SK-N-SH treated with all-trans-retinoic acid at 6 μM for 48 hours (cell line): Measurements from ENCODE around the gene ATCAY.

ENCODE experiments used
- ATAC-seq: fragments of 200-7000 bp; cut with Tn5 transposase; 3 replicates; pipeline ENCODE4 v1.9.1; 2020; ENCODE audit warnings: mild to moderate bottlenecking, moderate library complexity
- ARNTL ChIP-seq: fragments of 450-650 bp; formaldehyde crosslinking; IDR thresholded peaks from 2 replicates; pipeline ENCODE4 v1.5.0; 2020; ENCODE audit warnings: low read depth, mild to moderate bottlenecking, moderate library complexity, borderline replicate concordance
- BACH2 ChIP-seq: fragments of 250-450 bp; sonication (Bioruptor Pico); IDR thresholded peaks from 2 replicates; pipeline ENCODE4 v1.9.0; 2021; ENCODE audit warnings: mild to moderate bottlenecking, borderline replicate concordance
- CSDC2 ChIP-seq: fragments of 250-450 bp; sonication (Bioruptor Pico); IDR thresholded peaks from 2 replicates; pipeline ENCODE4 v1.5.0; 2020; ENCODE audit warnings: mild to moderate bottlenecking, moderate library complexity
- ESRRG ChIP-seq: fragments of 250-450 bp; sonication (Bioruptor Pico); IDR thresholded peaks from 2 replicates; pipeline ENCODE4 v1.6.1; 2021; ENCODE audit warnings: mild to moderate bottlenecking
- GLIS3 ChIP-seq: fragments of 250-450 bp; sonication (Bioruptor Pico); IDR thresholded peaks from 2 replicates; pipeline ENCODE4 v1.5.0; 2020; ENCODE audit warnings: mild to moderate bottlenecking, moderate library complexity
- ISL1 ChIP-seq: fragments of 250-450 bp; sonication (Bioruptor Pico); IDR thresholded peaks from 2 replicates; pipeline ENCODE4 v2.1.2; 2022; ENCODE audit warnings: mild to moderate bottlenecking, moderate library complexity
- OSR1 ChIP-seq: fragments of 250-450 bp; sonication (Bioruptor Pico); IDR thresholded peaks from 2 replicates; pipeline ENCODE4 v1.8.0; 2022; ENCODE audit warnings: moderate library complexity, mild to moderate bottlenecking, inconsistent platforms
- PPARA ChIP-seq: fragments of 250-450 bp; sonication (Bioruptor Pico); IDR thresholded peaks from 2 replicates; pipeline ENCODE4 v1.5.0; 2020; ENCODE audit warnings: mild to moderate bottlenecking, borderline replicate concordance
- RARB ChIP-seq: fragments of 250-450 bp; sonication (Bioruptor Pico); IDR thresholded peaks from 2 replicates; pipeline ENCODE4 v1.8.0; 2021; ENCODE audit warnings: mild to moderate bottlenecking, moderate library complexity
- SNAI2 ChIP-seq: fragments of 250-450 bp; sonication (Bioruptor Pico); IDR thresholded peaks from 2 replicates; pipeline ENCODE4 v1.5.0; 2020; ENCODE audit warnings: mild to moderate bottlenecking, moderate library complexity
- TCF4 ChIP-seq: fragments of 250-450 bp; sonication (Bioruptor Pico); IDR thresholded peaks from 2 replicates; pipeline ENCODE4 v1.8.0; 2021; ENCODE audit warnings: mild to moderate bottlenecking, moderate library complexity, borderline replicate concordance
- TOX ChIP-seq: fragments of 250-450 bp; sonication (Bioruptor Pico); IDR thresholded peaks from 2 replicates; pipeline ENCODE4 v1.8.0; 2021; ENCODE audit warnings: mild to moderate bottlenecking, moderate library complexity, borderline replicate concordance
- ZFP3 ChIP-seq: fragments of 250-450 bp; sonication (Bioruptor Pico); IDR thresholded peaks from 2 replicates; pipeline ENCODE4 v1.5.0; 2020; ENCODE audit warnings: mild to moderate bottlenecking, moderate library complexity
- ZFP30 ChIP-seq: fragments of 450-650 bp; formaldehyde crosslinking; IDR thresholded peaks from 2 replicates; pipeline ENCODE4 v1.5.0; 2022; ENCODE audit warnings: mild to moderate bottlenecking, moderate library complexity
- ZNF8 ChIP-seq: fragments of 450-650 bp; formaldehyde crosslinking; IDR thresholded peaks from 2 replicates; pipeline ENCODE4 v1.5.0; 2020; ENCODE audit warnings: mild to moderate bottlenecking, moderate library complexity
- TF ChIP-seq, protein P1 (sequence below): fragments of 250-450 bp; sonication (Bioruptor Pico); IDR thresholded peaks from 2 replicates; pipeline ENCODE4 v1.5.1; 2020; ENCODE audit warnings: low read depth, mild to moderate bottlenecking, moderate library complexity
- TF ChIP-seq, protein P2 (sequence below): fragments of 250-450 bp; sonication (Bioruptor Pico); IDR thresholded peaks from 2 replicates; pipeline ENCODE4 v1.5.0; 2020; ENCODE audit warnings: mild to moderate bottlenecking, moderate library complexity
- TF ChIP-seq, protein P3 (sequence below): fragments of 250-450 bp; sonication (Bioruptor Pico); IDR thresholded peaks from 2 replicates; pipeline ENCODE4 v1.8.0; 2020; ENCODE audit warnings: mild to moderate bottlenecking, moderate library complexity, borderline replicate concordance
- TF ChIP-seq, protein P4 (sequence below): fragments of 250-450 bp; sonication (Bioruptor Pico); IDR thresholded peaks from 2 replicates; pipeline ENCODE4 v1.8.0; 2021; ENCODE audit warnings: low read depth, mild to moderate bottlenecking, moderate library complexity, borderline replicate concordance
- TF ChIP-seq, protein P5 (sequence below): fragments of 250-450 bp; sonication (Bioruptor Pico); IDR thresholded peaks from 2 replicates; pipeline ENCODE4 v1.5.1; 2021; ENCODE audit warnings: mild to moderate bottlenecking, moderate library complexity

ATCAY gene

DNA sequence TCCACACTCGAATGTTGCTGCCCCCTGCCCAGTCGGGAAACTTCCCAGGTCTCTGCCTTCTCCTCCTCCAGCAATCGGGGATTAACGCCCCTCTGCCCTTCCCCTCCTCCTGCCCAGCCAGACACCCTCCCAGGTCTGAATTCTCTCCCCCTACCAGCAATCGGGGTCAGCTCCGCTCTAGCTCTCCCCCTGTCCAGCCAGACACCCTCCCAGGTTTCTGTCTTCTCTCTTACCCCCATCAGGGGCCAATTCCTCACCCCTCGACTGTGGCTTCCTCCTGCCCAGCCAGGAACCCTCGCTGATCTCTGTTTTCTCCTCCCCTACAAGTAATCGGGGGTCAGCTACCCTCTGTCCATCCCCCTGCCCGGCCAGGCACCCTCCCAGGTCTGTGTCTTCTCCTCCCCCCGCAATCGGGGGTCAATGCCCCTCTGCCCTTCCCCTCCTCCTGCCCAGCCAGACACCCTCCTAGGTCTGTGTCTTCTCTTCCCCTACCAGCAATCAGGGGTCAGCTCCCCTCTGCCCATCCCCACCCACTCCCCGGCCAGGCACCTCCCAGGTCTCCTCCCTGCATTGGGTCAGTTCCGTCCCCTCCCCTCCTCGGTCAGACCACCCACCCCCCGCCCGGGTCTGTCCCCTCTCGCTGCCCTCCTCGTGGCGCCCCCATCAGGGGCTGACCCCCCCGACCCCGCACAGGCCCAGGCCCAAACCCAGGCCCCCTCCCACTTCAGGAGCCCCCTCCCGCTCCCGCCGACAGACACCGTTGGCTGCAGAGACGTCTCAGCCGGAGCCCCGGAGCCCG is 12.3 kb upstream of the ATCAY start:
- TF ChIP-seq, protein P1, sequence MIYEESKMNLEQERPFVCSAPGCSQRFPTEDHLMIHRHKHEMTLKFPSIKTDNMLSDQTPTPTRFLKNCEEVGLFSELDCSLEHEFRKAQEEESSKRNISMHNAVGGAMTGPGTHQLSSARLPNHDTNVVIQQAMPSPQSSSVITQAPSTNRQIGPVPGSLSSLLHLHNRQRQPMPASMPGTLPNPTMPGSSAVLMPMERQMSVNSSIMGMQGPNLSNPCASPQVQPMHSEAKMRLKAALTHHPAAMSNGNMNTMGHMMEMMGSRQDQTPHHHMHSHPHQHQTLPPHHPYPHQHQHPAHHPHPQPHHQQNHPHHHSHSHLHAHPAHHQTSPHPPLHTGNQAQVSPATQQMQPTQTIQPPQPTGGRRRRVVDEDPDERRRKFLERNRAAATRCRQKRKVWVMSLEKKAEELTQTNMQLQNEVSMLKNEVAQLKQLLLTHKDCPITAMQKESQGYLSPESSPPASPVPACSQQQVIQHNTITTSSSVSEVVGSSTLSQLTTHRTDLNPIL: no peak
- TF ChIP-seq OSR1 (CRISPR knock-in tag) (no peak), RARB (no peak), ARNTL (CRISPR knock-in tag) (no peak), ZFP3 (no peak), TOX (CRISPR knock-in tag) (no peak), CSDC2 (CRISPR knock-in tag) (no peak), GLIS3 (CRISPR knock-in tag) (no peak), ISL1 (CRISPR knock-in tag) (no peak), ZNF8 (no peak), SNAI2 (CRISPR knock-in tag) (no peak), TCF4 (CRISPR knock-in tag) (no peak), BACH2 (CRISPR knock-in tag) (no peak), ESRRG (CRISPR knock-in tag) (no peak)
- TF ChIP-seq, protein P2, sequence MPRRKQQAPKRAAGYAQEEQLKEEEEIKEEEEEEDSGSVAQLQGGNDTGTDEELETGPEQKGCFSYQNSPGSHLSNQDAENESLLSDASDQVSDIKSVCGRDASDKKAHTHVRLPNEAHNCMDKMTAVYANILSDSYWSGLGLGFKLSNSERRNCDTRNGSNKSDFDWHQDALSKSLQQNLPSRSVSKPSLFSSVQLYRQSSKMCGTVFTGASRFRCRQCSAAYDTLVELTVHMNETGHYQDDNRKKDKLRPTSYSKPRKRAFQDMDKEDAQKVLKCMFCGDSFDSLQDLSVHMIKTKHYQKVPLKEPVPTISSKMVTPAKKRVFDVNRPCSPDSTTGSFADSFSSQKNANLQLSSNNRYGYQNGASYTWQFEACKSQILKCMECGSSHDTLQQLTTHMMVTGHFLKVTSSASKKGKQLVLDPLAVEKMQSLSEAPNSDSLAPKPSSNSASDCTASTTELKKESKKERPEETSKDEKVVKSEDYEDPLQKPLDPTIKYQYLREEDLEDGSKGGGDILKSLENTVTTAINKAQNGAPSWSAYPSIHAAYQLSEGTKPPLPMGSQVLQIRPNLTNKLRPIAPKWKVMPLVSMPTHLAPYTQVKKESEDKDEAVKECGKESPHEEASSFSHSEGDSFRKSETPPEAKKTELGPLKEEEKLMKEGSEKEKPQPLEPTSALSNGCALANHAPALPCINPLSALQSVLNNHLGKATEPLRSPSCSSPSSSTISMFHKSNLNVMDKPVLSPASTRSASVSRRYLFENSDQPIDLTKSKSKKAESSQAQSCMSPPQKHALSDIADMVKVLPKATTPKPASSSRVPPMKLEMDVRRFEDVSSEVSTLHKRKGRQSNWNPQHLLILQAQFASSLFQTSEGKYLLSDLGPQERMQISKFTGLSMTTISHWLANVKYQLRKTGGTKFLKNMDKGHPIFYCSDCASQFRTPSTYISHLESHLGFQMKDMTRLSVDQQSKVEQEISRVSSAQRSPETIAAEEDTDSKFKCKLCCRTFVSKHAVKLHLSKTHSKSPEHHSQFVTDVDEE (CRISPR knock-in tag): no peak
- TF ChIP-seq, protein P3, sequence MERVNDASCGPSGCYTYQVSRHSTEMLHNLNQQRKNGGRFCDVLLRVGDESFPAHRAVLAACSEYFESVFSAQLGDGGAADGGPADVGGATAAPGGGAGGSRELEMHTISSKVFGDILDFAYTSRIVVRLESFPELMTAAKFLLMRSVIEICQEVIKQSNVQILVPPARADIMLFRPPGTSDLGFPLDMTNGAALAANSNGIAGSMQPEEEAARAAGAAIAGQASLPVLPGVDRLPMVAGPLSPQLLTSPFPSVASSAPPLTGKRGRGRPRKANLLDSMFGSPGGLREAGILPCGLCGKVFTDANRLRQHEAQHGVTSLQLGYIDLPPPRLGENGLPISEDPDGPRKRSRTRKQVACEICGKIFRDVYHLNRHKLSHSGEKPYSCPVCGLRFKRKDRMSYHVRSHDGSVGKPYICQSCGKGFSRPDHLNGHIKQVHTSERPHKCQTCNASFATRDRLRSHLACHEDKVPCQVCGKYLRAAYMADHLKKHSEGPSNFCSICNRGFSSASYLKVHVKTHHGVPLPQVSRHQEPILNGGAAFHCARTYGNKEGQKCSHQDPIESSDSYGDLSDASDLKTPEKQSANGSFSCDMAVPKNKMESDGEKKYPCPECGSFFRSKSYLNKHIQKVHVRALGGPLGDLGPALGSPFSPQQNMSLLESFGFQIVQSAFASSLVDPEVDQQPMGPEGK (CRISPR knock-in tag): no peak
- TF ChIP-seq, protein P4, sequence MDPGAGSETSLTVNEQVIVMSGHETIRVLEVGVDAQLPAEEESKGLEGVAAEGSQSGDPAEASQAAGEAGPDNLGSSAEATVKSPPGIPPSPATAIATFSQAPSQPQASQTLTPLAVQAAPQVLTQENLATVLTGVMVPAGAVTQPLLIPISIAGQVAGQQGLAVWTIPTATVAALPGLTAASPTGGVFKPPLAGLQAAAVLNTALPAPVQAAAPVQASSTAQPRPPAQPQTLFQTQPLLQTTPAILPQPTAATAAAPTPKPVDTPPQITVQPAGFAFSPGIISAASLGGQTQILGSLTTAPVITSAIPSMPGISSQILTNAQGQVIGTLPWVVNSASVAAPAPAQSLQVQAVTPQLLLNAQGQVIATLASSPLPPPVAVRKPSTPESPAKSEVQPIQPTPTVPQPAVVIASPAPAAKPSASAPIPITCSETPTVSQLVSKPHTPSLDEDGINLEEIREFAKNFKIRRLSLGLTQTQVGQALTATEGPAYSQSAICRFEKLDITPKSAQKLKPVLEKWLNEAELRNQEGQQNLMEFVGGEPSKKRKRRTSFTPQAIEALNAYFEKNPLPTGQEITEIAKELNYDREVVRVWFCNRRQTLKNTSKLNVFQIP (CRISPR knock-in tag): no peak
- no peak for ATAC-seq

DNA sequence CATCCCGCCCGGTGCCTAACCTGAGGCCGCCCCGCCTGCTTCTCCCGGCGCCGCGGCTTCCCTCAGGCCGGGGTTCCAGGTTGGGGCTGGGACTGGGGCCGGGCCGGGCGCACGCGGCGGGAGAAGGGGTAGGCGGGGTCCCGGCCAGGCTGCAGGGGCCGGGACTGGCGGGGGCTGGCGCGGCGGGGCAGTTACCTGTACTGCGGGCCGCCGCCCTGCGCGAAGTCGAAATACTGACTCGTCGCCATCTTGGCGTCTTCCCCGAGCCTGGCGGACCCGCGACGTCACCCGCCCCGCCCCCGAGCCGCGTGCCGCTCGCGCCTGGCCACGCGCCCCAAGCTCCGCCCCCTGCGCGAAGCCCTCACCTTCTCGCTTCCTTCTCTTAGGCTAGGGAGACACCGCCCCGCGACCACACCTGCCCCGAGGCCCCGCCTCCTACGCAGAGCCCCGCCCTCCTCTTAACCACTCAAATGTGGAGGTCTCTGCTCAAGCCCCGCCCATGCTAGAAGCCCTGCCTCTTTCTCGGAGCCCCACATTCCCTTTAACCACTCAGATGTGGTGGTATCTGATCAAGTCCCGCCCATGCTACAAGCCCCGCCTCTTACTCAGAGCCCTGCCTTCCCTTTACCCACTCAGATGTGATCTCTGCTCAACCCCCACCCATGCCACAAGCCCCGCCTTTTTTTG is 11.6 kb upstream of the ATCAY start, which contains the start of gene ZFR2:
Gene ZFR2, minus strand, starts transcription at position 269 of the 687 bp plus-strand sequence. Its CDS starts 21 bp downstream, at position 248.
- no peak; the same call in 2 of the 3 replicates for ATAC-seq
- TF ChIP-seq TOX (CRISPR knock-in tag) (no peak), RARB (no peak), PPARA (CRISPR knock-in tag) (no peak), OSR1 (CRISPR knock-in tag) (no peak), SNAI2 (CRISPR knock-in tag) (no peak), ARNTL (CRISPR knock-in tag) (no peak), ZFP30 (no peak), TCF4 (CRISPR knock-in tag) (no peak), CSDC2 (CRISPR knock-in tag) (no peak)
- TF ChIP-seq, protein P1: no peak
- TF ChIP-seq, protein P5, sequence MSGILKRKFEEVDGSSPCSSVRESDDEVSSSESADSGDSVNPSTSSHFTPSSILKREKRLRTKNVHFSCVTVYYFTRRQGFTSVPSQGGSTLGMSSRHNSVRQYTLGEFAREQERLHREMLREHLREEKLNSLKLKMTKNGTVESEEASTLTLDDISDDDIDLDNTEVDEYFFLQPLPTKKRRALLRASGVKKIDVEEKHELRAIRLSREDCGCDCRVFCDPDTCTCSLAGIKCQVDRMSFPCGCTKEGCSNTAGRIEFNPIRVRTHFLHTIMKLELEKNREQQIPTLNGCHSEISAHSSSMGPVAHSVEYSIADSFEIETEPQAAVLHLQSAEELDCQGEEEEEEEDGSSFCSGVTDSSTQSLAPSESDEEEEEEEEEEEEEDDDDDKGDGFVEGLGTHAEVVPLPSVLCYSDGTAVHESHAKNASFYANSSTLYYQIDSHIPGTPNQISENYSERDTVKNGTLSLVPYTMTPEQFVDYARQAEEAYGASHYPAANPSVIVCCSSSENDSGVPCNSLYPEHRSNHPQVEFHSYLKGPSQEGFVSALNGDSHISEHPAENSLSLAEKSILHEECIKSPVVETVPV (CRISPR knock-in tag): no peak
- TF ChIP-seq, protein P4 (CRISPR knock-in tag): no peak
